Central memory CD4-positive, alpha-beta T cell (primary cell): ENCODE results near the gene PRMT3.
A peak's percentile ranks its signal among the peaks of the same experiment; 100 is the strongest.
"Not testable (repeated sequence)": the region's sequence is repeated elsewhere in the genome, so short reads cannot be mapped to it uniquely, and the experiment has no call there.

ENCODE experiments used
- DNase-seq: peaks from one replicate; pipeline ENCODE4 v3.0.0; 2022

PRMT3 gene

DNA sequence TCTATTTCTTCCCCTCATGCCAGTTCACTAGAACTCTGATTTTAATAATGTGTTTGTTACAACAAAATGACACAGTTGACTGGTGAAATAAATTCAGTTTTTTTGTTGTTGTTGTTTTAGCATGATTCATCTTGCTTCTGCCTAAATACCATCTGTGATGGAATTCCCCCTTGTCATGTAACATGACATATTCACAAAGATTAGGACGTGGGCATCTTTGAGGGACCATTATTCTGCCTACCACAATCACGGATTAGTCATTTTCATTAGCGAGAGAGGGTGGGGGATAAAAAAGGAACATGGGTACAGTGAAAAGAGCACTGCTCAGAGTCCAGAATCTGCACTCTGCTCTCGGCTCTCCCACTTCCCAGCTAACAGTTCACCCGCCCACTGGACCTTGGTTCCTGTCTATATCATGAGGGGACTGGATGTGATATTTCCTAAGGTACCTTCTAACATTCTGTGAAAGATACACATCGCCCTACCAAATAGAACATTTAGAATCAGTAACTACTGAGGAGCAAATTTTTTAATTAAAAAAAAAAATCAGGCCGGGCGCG, 12.7 kb upstream of the PRMT3 start:
- no peak for DNase-seq

DNA sequence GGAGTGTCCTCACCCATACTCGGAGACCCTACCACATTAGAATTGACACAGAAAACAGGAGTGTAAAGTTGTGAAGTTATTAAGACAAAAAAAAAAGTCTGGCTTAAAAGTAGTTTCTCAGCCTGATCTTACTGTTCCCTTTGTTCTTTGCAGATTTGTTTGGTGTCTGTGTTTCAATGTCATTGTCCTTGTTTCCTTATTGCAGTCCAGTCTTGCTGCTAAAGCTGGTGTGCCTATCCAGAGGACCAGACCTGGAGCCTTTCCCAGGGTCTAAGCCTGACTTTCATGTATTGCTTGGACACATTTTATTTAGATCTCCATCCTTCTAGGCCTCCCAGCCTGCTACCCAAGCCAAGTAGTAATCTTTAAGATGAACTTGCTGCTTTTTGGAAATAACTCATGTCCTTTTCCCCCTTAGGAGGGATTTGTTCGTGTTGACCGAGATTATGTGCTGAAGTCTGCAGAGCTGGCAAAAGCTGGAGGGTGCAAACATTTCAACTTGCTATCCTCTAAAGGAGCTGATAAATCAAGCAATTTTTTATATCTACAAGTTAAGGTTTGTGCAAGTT, 11.3 kb upstream of the PRMT3 start:
- no peak for DNase-seq

GRCh38 chr11:20385996-20386395, 1.5 kb upstream of the PRMT3 start:
- DNase-seq: not testable (repeated sequence)

DNA sequence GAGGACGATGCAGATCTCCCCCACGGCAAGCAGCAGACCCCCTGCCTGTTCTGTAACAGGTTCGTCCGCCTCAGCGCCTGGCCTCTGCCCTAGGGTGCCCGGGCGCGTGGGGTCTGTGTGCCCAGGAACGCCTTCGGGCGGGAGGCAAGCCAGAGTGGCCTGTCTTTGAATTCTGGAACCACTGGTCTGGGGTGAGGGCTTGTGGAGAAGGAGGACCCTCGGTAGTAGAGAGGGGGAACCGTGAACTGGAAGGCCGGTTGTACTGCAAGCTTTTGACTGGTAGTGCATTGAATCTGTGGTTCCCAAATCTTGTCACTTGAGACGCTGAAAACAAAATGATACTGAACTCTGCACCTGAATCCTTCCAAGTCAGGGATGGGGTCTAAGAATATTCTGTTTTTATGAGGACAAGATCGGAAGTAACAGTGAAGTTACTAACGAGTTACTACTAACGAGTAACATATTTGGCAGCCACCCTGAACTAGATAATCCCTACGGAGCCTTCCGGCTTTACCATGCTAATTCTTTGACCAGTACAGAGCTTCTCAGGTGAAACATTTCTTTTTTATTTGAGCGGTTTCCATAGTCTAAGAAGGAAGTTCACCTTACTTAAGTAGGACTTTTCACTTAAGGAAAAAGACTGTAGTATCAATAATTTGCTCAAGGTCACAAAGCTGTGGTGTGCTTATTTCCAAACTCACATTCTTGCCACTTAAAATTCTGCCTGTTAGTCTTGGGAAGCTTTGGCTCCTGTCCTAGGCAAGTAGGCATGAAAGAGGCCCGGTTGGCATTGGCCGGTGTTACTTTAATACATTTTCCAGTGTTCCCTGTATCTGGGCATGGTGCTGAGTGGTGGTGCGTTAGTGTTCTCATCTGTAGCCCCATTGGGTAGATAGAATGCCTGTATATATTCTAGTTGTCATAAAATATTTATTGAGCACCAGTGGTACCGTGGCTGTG, 860 bp downstream of the PRMT3 start:
- no peak for DNase-seq

GRCh38 chr11:20397281-20397680, 9.8 kb downstream of the PRMT3 start:
- DNase-seq: peak; percentile 32

DNA sequence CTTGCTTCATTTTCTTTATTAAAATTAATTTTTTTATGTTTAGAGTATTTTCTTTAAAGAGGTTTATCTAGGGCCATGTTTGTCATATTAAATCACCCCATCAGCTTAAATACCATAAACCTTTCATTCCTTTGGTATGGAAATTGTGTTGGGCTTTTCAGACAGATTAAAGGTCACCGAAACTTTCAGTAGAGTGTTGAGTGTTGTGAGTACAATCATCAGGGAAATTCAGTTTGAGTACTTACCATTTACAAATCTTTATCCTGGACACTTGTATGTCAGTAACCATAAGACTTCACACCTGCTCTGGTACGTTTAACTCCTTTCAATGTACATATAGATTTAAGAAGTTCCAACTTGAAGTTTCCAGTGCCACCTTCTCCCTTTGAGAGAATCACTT, 12.0 kb downstream of the PRMT3 start:
- DNase-seq: no peak

- DNase-seq: no peak
These were observed 15.5 kb downstream of the PRMT3 start for GRCh38 chr11:20403059-20403458.

DNA sequence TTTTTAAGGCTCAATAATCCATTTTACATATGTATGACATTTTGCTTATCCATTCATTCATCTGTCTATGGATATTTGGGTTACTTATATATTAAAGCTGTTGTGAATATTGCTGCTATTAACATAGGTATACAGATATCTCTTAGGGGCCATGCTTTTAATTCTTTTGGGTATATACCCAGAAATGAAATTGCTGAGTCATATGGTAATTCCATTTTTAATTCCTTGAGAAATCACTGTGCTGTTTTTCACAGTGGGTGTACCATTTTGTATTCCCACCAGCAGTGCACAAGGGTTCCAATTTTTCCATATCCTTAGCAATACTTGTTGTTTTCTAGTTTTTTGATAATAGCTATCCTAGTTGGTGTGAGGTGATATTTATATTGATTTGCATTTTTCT, 19.0 kb downstream of the PRMT3 start:
- no peak for DNase-seq

- no peak for DNase-seq
These were observed 19.8 kb downstream of the PRMT3 start for GRCh38 chr11:20407344-20407743.

DNA sequence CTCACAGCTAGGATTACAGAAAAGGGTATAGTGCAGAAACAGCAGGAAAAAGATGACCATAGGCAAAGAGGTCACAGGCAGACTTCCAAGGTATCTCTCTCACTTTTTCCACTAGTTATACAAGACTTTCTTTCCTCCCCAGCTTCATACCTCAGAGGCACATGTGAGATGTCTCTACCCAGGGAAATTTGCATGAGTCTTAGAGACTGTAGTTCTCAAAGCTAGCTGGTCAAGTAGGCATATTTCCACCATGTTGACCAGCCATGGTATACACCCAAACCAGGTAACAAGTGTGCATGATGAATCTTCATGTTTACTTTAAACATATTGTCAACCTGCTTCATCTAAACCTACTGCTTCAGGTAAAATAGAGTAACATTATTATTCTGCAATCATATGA, 27.9 kb downstream of the PRMT3 start:
- no peak for DNase-seq

GRCh38 chr11:20417771-20418170, 30.3 kb downstream of the PRMT3 start:
- DNase-seq: no peak

- no peak for DNase-seq
These were observed 34.4 kb downstream of the PRMT3 start for GRCh38 chr11:20421946-20422345.

DNA sequence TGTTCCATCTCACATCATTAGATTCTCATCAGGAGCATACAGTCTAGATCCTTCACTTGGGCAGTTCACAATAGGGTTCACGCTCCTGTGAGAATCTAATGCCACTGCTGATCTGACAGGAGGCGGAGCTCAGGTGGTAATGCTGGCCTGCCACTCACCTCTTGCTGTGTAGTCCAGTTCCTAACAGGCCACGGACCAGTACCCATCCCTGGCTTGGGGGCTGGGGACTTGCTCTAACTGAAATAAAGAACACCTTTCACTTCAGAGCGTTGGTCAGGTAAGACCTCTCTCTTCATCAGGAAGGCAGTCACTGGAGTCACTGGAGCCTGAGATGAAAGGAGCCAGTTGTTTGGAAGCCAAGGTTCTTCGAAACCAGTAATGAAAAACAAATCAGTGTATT, 41.7 kb downstream of the PRMT3 start:
- DNase-seq: no peak

GRCh38 chr11:20438637-20439036, 51.1 kb downstream of the PRMT3 start:
- no peak for DNase-seq

GRCh38 chr11:20443596-20443995, 56.1 kb downstream of the PRMT3 start:
- peak; percentile 1 for DNase-seq

- no peak for DNase-seq
These were observed 57.0 kb downstream of the PRMT3 start for GRCh38 chr11:20444535-20444934.

DNA sequence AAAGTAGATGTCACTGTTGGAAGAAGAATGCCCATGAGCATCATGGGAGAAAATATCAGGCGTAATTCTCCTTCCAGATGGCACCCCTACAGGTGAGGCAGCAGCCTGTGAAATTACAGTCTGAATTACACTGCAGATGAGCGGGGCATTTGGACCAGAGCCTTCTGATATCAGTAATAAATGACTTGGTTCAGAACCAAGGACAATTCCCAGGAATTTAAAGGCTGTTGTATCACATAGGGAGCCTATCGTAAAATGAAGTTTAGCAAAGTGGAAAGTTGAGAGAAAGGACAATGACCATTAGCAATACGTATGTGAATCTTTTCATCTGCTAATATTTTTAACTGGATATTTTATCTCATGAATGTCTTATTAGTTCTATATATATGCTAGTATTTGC, 61.3 kb downstream of the PRMT3 start:
- DNase-seq: no peak

GRCh38 chr11:20450829-20451228, 63.3 kb downstream of the PRMT3 start:
- no peak for DNase-seq

DNA sequence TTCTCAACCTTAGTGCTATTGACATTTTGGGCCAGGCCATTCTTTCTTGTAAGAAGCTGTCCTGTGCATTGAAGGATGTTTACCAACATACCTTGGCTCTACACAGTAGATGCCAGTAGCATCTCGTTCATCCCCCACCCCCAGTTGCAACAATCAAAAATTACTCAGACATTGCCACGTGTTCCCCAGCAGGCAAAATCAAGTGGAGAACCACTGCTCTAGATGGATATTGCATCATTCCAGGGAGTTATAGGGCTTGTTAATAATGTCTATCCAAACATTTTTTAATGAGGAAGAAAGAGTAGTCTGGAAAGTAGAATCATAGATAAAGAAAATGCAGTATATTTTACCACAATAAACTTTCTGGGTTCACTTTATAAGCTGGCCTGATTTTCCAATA, 64.1 kb downstream of the PRMT3 start:
- DNase-seq: no peak

GRCh38 chr11:20452585-20452984, 65.1 kb downstream of the PRMT3 start:
- no peak for DNase-seq

DNA sequence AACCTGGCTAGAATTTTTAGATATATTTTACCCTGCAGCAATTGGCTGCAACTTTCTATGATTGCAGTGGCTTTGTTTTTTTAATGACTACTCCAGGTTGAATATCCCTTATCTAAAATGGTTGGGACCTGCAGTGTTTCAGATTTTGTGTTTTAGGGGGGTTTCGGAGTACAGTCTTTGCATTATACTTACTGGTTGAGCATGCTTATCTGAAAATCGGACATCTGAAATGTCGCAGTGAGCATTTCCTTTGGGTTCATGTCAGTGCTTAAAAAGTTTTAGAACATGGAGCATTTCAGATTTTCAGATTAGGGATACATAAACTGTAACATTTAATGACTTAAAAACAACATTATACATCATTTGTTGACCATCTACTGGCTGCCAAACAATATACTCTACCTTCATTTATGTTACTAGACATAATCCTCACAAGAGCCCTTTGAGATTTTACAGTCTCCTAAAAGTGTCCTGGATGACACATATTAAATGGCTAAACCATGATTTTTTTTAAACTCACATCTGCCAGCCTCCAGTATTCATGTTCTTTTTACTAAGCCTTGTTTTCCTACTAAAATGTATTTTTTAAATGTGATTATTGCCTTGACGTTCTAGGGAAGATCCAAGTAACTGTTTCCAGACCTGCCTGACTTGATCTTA, 66.3 kb downstream of the PRMT3 start:
- DNase-seq: no peak

DNA sequence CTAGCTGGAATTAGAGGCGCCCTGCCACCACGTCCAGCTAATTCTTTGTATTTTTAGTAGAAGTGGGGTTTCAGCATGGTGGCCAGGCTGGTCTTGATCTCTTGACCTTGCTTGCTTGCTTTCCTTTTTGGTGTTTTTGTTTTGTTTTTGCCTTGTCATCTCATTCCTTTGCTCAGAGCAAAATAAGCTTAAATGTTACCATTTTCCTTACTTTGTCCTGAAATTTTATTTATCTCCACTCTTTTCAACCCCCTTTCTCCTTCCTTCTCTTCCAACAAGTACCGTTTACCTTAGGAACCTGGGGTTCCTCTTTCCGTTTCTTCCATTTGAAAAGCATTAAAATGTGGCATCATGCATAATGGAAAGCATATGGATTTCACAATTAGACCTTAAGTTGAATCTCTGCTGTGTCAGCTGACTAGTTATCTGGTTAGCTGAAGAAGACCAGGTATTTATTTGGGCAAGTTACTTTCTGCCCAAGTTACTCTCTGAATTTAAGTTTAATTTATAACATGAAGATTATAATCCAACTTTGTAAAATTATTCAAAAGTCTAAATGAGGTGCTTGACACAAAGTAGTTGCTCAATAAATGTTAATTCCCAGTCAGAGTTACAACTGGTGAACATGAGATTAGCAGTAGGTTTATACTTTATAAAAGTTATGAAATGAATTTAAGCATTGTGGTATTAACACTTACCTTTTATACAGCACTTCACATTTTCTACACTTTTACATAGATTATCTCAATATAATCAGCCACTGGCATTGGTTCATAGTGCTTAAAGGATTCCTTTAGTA, 69.7 kb downstream of the PRMT3 start:
- no peak for DNase-seq
